DMS114 treated with DMSO at 0.1 percent for 48 hours (cell line): ENCODE results near the gene ENAH.
"Not testable (repeated sequence)": the region's sequence is repeated elsewhere in the genome, so short reads cannot be mapped to it uniquely, and the experiment has no call there.

Source experiments
- DNase-seq: peaks from one replicate; lab custom pipeline; 2025; ENCODE audit not compliant: unreplicated experiment; lab: John Stamatoyannopoulos, UW

Gene ENAH

DNA sequence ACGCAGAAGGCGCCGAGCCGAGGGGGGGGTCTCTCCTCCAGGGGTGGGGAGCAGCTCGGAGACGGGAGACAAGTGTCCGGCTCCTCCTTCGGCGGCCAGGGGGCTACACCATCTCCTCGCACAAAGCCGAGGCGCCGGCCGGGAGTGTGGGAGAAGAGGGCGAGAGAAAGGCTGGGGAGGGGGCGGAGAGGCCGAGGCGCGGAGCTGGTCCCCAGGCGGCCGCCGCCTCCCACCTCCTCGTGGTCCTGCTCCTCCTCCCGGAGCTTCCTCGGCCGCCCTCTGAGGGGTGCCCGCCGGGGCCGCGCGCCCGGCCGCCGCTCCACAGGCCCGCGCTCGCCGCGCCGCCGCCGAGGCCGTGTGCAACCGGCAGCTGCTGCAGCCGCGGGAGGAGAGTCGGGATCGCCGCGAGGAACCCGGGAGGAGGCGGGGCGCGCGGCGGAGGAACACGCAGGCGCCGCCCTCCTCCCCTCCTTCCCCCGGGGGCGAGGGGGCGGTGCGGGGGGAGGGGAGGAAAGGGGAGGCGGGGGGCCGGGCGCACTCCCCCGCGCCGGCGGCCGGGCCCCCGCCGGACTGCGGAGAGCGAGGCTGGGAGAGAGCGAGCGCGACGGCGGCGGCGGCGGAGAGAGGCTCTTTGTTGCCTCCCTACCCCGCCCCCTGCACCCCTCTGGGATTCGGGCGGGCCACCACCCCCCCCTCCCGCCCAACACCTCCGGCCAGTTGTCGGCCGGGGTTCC, at the start of gene ENAH:
Gene ENAH, minus strand, starts transcription at position 395 of the 734 bp plus-strand sequence. CDS start 433 bp downstream, outside the sequence.
- peak; percentile 63 for DNase-seq

- no peak for DNase-seq
These were observed 48.1 kb upstream of the ENAH start for GRCh38 chr1:225700889-225701465.

GRCh38 chr1:225700164-225700821, 47.4 kb upstream of the ENAH start:
- DNase-seq: no peak

- no peak for DNase-seq
These were observed 46.4 kb upstream of the ENAH start for GRCh38 chr1:225699336-225699735.

DNA sequence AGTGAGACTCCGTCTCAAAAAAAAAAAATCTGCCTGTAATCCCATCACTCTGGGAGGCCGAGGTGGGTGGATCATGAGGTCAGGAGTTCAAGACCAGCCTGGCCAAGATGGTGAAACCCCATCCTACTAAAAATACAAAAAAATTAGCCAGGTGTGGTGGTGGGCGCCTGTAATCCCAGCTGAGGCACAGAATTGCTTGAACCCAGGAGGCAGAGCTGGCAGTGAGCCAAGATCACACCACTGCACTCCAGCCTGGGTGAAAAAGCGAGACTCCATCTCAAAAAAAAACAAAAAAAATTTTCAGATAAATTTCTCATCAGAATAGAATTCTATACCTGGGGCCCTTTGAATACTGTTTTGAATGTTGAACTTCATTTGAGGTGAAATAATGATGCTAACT, 45.3 kb upstream of the ENAH start:
- not testable (repeated sequence) for DNase-seq

DNA sequence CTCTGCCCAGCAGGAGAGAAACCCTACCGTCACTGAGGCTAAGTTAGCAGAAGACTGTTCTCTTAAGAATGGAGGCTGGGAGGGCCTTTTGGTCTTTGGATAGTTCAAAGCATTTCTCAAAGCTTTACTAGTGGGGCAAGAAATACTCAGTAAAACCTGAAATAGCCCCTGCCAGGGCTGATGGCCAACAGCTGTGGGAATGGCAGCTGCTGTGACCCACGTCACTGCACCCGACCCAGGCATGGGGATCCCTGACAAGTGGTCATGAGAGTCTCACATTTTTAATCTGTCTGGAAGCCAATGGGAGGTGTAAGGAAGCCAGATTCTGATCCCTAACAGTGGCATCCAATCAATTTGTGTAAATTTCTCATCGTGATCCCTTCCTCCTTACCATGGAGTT, 44.5 kb upstream of the ENAH start:
- no peak for DNase-seq

DNA sequence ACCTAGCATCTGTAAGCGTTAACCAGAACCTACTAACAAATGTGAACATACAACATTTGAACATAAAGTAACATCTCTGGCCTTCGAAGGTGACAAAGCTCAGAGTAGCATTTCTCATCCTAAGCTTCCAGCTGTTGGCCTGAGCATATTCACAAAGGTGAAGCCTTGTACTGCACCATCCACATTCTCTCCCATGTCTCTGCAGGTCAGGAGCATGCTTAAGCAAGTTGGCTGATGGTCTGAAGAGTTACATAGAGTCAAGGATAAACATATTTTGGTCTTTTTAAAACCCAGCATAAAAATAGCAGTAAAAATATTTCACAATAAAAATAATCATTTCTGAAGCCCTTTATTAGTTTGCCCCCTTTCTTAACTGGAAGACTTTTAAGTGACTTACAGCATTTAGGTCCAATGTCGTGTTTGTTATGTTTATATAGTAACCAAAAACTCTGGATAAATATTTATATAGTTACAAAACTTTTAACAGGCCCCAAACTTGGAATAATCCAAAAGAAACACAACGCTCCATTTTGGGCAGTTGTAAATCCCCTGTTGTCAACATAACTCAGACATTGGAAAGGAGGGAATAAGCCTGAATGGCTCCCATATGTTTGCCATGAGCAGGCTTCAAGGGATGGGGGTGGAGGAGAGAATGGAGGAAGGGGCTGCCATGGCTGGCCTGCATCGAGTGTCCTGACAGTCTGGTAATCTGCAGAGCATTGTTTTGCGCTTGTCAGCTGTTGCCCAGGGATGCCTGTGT, 42.8 kb upstream of the ENAH start:
- no peak for DNase-seq

DNA sequence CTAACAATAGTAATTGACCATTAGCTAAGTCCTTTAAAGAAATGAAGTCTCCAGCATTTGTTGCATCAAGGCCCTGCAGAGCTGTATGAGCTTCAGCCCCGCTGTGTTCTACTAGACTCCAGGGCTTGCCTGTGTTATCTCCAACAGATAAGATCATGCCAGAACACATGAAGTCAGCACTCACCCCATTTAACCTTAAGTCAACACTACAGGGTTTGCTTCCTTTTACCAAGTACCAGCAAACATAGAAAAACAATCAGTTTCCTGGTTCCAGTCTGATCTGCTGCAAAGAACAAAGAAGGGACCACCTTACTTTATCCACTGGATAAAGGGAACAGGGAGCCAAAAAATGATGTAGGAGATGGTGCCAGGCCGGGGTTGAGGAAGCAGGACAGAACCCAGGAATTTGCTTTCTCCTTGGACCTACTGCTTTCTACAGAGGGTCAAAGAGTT, 41.3 kb upstream of the ENAH start:
- no peak for DNase-seq

DNA sequence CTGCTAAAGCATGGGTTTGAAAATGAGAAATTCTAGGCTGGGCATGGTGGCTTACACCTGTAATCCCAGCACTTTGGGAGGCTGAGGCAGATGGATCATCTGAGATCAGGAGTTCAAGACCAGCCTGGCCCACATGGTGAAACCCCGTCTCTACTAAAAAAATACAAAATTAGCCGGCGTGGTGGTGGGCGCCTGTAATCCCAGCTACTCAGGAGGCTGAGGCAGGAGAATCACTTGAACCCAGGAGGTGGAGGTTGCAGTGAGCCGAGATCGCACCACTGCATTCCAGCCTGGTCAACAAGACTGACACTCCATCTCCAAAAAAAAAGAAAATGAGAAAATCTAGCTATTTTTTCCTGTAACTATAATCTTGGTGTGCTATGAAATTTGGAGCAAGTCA, 40.8 kb upstream of the ENAH start:
- not testable (repeated sequence) for DNase-seq

DNA sequence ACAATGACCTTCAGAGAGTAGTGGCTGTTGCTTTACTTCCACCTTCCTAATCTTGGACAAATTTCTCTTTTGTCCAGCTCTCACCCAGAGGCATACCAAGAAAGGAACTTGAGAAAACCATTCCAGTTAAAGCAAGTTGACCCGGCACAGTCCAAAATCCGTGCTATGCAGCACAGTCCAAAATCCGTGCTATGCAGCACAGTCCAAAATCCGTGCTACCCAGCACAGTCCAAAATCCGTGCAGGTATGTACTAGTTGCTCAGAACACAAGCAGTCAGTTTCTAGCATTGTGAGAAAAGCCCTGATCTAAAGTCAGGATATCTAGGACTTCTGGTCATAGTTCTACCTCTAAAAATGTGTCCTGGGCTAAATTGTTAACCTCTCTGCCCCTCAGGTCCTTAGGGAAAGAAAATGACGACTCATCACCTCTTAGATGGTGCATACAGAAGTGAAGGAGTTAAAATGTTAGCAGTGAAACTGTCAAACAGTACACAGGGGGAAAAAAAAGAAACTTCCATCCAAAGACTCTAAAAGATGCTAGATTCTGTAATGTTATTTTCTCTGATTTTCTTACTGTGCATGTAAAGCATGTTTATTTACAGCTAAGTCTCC, 40.3 kb upstream of the ENAH start:
- DNase-seq: no peak

- DNase-seq: no peak
These were observed 39.6 kb upstream of the ENAH start for GRCh38 chr1:225692517-225692879.

GRCh38 chr1:225691861-225692516, 39.1 kb upstream of the ENAH start:
- no peak for DNase-seq

DNA sequence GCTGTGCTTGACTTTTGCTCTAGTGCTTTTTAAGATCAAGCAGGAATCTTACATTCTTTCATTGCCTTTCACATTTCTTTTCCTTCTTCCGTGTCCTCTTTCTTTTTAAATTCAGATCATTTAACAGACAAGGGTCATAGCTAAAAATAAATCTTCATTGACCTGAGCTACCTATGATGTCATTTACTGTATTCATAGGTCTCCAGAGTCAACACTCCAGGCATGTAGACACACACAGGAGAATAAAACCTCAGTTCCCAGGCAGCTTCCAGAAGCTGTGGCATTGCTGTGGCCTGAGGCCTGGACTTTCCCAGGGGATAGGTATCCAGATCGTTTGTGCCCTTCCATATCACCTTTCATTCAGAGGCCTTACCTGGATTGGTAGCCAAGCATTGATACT, 38.5 kb upstream of the ENAH start:
- no peak for DNase-seq

GRCh38 chr1:225689882-225690459, 37.0 kb upstream of the ENAH start:
- no peak for DNase-seq

GRCh38 chr1:225688345-225688744, 35.4 kb upstream of the ENAH start:
- no peak for DNase-seq

GRCh38 chr1:225685476-225686176, 32.7 kb upstream of the ENAH start:
- DNase-seq: no peak

DNA sequence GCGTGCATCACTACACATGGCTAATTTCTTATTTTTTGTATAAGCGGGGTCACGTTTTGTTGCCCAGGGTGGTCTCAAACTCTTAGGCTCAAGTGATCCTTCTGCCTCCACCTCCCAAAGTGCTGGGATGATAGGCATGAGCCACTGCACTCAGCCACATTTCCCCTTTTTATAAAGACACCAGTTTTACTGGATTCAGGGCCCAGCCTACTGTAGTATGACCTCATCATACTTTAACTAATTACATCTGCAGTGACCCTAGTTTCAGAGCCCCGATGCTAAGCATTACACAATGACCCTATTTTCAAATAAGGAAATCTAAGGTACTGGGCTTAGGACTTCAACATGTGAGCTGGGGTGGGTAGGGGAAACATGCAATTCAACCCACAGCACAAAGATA, 31.8 kb upstream of the ENAH start:
- DNase-seq: no peak

GRCh38 chr1:225681231-225681630, 28.3 kb upstream of the ENAH start:
- no peak for DNase-seq

GRCh38 chr1:225678545-225678944, 25.6 kb upstream of the ENAH start:
- DNase-seq: no peak
